Type B pancreatic cell (in vitro differentiated cells): ENCODE measurements around the gene MRPL19. TPM values are rescaled to one million over a fixed set of nuclear protein-coding genes. Genes with fewer than 3 reads are reported as not detected.

Experiments used
- DNase-seq: peaks from one replicate; pipeline ENCODE4 v3.0.0; 2021; ENCODE audit warnings: mixed read lengths; ENCODE audit not compliant: unreplicated experiment; ENCODE audit errors: extremely low spot score
- H3K27ac Mint-ChIP-seq: 2 replicates; pipeline ENCODE4 v1.8.0; 2021; ENCODE audit warnings: mild to moderate bottlenecking, mixed read lengths
- H3K27me3 Mint-ChIP-seq: 2 replicates; pipeline ENCODE4 v1.8.0; 2021; ENCODE audit warnings: mixed read lengths
- H3K36me3 Mint-ChIP-seq: 2 replicates; pipeline ENCODE4 v1.8.0; 2021; ENCODE audit warnings: mixed read lengths
- H3K4me1 Mint-ChIP-seq: one replicate; pipeline ENCODE4 v1.8.0; 2021; ENCODE audit warnings: mixed read lengths; ENCODE audit not compliant: unreplicated experiment
- H3K4me3 Mint-ChIP-seq: 2 replicates; pipeline ENCODE4 v1.8.0; 2021; ENCODE audit warnings: mild to moderate bottlenecking, mixed read lengths
- H3K9me3 Mint-ChIP-seq: 2 replicates; pipeline ENCODE4 v1.8.0; 2021; ENCODE audit warnings: mixed read lengths
- total RNA-seq: library from RNA; stranded (reverse); gene quantifications from 2 replicates; pipeline ENCODE4 v1.2.1, GENCODE V29; 2021; ENCODE audit warnings: low replicate concordance
- TF ChIP-seq, protein P1 (sequence below): fragments of 200-600 bp; sonication (generic); conservative IDR thresholded peaks from 2 replicates; pipeline ENCODE4 v1.5.0; 2021; ENCODE audit warnings: antibody characterized with exemption, mild to moderate bottlenecking

MRPL19 gene
- total RNA-seq, 1 donor from 2014 or later: 55.8 TPM

DNA sequence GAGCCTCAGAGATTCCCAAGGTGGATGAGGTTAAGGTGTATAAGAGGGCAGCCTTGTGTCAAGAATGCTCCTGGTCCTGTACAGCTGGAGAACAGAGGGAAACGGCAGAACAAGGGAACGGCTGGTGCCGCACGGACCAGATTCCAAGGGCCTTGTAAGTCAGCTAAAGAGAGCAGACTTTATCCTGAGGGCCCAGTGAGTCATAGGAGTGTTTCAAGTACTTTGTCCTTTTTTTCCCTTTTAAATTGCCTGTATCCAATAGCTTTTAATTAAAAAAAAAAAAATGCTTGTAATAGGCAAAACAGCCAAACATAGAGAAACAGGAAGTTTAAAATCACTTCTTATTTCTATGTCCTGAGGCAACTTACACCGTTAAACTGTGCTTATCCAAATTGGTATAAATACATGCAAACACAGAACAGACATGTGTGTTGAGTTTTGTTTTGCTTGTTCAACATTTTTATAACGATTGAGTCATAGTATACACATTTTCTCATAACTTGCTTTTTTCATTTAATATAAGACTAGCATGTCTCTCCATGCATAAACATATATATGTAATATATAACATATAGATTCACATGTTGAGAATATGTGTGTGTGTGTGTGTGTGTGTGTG is 43.8 kb upstream of the MRPL19 start:
- TF ChIP-seq, protein P1, sequence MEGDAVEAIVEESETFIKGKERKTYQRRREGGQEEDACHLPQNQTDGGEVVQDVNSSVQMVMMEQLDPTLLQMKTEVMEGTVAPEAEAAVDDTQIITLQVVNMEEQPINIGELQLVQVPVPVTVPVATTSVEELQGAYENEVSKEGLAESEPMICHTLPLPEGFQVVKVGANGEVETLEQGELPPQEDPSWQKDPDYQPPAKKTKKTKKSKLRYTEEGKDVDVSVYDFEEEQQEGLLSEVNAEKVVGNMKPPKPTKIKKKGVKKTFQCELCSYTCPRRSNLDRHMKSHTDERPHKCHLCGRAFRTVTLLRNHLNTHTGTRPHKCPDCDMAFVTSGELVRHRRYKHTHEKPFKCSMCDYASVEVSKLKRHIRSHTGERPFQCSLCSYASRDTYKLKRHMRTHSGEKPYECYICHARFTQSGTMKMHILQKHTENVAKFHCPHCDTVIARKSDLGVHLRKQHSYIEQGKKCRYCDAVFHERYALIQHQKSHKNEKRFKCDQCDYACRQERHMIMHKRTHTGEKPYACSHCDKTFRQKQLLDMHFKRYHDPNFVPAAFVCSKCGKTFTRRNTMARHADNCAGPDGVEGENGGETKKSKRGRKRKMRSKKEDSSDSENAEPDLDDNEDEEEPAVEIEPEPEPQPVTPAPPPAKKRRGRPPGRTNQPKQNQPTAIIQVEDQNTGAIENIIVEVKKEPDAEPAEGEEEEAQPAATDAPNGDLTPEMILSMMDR: no peak
- H3K9me3 Mint-ChIP-seq: peaks cover 6% of the 10 kb centered on the region
- peaks cover 26% of the 10 kb centered on the region for H3K4me1 Mint-ChIP-seq
- H3K27ac Mint-ChIP-seq: no peak overlapping the region
- H3K4me3 Mint-ChIP-seq: no peak overlapping the region
- peaks cover 3% of the 10 kb centered on the region for H3K36me3 Mint-ChIP-seq
- DNase-seq: no peak
- peaks cover 25% of the 10 kb centered on the region for H3K27me3 Mint-ChIP-seq

DNA sequence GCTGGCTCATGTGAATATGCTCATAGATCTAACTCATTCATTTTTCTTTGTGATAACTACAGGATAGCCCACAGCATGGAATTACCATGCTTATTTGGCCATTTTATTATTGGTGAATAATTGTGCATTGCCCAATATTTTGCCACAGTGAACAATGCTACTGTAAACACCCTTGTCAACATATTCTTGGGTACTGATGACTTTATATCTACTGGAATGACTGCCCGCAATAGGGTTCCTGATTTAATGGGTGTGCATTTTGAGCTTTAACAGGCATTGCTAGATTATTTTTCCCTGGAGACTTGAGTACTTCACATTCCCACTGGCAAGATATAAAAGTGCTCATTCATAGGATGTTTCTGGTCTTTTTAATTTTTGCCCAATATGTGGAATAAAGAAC is 43.1 kb upstream of the MRPL19 start:
- peaks cover 28% of the 10 kb centered on the region for H3K4me1 Mint-ChIP-seq
- TF ChIP-seq, protein P1: no peak
- H3K36me3 Mint-ChIP-seq: peaks cover 3% of the 10 kb centered on the region
- H3K27ac Mint-ChIP-seq: no peak overlapping the region
- H3K27me3 Mint-ChIP-seq: peaks cover 26% of the 10 kb centered on the region
- H3K9me3 Mint-ChIP-seq: peaks cover 6% of the 10 kb centered on the region
- no peak for DNase-seq
- H3K4me3 Mint-ChIP-seq: no peak overlapping the region

- no peak for DNase-seq
- Mint-ChIP-seq H3K27ac (no peak overlapping the region), H3K36me3 (peaks cover 3% of the 10 kb centered on the region), H3K27me3 (peaks cover 30% of the 10 kb centered on the region), H3K4me1 (peaks cover 26% of the 10 kb centered on the region), H3K4me3 (no peak overlapping the region), H3K9me3 (peaks cover 6% of the 10 kb centered on the region)
- TF ChIP-seq, protein P1: no peak
Observed at GRCh38 chr2:75604484-75604883, 42.1 kb upstream of the MRPL19 start.

DNA sequence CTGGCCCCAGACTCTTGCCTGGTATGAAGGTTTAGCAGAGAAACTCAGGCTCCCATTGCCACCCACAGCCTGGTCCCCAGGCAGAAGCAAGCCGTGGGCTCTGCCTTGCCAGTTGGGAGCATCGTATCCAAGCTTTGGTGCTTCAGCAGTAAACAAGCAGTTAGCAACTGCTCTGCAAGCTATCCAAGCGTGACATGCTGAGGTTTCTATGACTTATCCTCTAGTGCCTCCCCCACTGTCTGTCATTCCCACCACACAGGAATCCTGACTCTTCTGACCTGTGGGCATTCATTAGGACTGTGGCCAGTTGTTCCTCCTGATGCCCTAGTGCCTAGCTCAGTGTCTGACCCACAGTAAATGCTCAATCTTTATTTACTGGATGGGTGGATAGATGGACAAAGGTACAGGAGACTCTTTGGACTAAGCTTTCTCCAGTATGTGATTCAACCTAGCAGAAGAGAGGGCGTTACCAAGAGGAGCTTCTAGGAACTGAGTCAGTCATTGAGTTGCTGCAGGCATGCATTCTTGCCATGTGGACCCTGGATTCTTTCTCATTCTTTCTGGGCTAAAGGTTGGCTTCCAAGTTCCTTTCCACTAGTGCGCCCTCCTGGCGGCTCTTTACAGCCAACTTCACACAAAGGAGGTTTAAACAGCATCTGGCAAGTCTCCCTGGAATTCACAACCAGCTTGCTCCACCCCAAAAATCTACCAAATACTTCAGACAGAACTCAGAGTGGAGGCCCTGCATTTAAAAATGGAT is 40.6 kb upstream of the MRPL19 start:
- Mint-ChIP-seq H3K27me3 (peaks cover 34% of the 10 kb centered on the region), H3K4me1 (peaks cover 18% of the 10 kb centered on the region), H3K4me3 (no peak overlapping the region), H3K36me3 (peaks cover 3% of the 10 kb centered on the region), H3K9me3 (peaks cover 6% of the 10 kb centered on the region), H3K27ac (no peak overlapping the region)
- no peak for DNase-seq
- TF ChIP-seq, protein P1: no peak

DNA sequence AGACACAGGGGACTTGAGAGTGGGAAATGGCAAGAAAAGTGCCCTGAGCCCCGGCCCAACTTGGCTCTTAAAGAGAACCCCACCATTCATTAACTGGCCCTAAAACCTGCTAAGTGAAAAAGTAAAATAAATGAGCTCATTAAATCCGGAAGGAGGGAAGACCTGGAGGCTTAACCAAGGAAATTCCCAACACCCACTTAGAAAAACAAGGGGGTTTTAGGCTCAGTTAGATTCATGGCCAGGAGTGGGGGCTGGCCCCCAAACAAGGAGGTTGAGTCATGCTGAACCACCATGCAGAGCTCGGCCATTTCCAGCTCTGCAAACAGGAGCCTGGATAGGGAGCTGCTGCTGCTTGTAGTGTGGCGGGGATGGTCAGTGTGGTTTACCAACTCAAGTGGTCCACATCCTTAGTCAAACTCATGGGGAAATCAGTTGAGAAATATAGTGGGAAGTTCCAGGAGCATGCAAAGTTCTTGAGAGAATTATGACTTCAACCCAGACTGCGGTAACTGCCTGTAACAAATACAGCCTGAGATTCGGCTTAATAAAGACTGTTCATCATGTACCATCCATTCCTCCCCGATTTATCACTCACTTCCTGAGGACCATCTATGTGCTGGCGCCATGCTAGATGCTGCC is 39.7 kb upstream of the MRPL19 start:
- peaks cover 36% of the 10 kb centered on the region for H3K27me3 Mint-ChIP-seq
- H3K4me3 Mint-ChIP-seq: no peak overlapping the region
- peaks cover 3% of the 10 kb centered on the region for H3K36me3 Mint-ChIP-seq
- TF ChIP-seq, protein P1: no peak
- H3K4me1 Mint-ChIP-seq: peaks cover 18% of the 10 kb centered on the region
- H3K9me3 Mint-ChIP-seq: peaks cover 6% of the 10 kb centered on the region
- no peak for DNase-seq
- no peak overlapping the region for H3K27ac Mint-ChIP-seq
